Nasal cavity respiratory epithelium epithelial cell of viscerocranial mucosa (primary cell): ENCODE results near the gene KRTAP19-7. TPM values are rescaled to one million over a fixed set of nuclear protein-coding genes. Genes with fewer than 3 reads are reported as not detected.

Experiments used
- total RNA-seq: library from RNA; depleted of rRNA; stranded (reverse); fragments of >200 nt; gene quantifications from 2 replicates; pipeline ENCODE4 v1.2.3, GENCODE V29; 2014

Gene KRTAP19-7
- not detected in 2 replicates for total RNA-seq

GRCh38 chr21:30561264-30561895 is at the start of gene KRTAP19-7:
Gene KRTAP19-7, minus strand, starts transcription at chr21:30561314. Its CDS starts 25 bp downstream, at chr21:30561289.

GRCh38 chr21:30600787-30601186 is 39.7 kb upstream of the KRTAP19-7 start, which contains the start of gene KRTAP22-1:
Gene KRTAP22-1, plus strand, starts transcription at chr21:30601087.

GRCh38 chr21:30598802-30599201 is 37.7 kb upstream of the KRTAP19-7 start, which contains the start of gene KRTAP6-2:
Gene KRTAP6-2, minus strand, starts transcription at chr21:30598902. Its CDS starts 28 bp downstream, at chr21:30598874.

GRCh38 chr21:30592140-30592539 is 31.0 kb upstream of the KRTAP19-7 start, which contains the start of gene KRTAP6-3:
Gene KRTAP6-3, plus strand, starts transcription at chr21:30592440. Its CDS starts 6 bp downstream, at chr21:30592446.

GRCh38 chr21:30590297-30590696 is 29.2 kb upstream of the KRTAP19-7 start, which contains the start of gene KRTAP22-2:
Gene KRTAP22-2, minus strand, starts transcription at chr21:30590397.

GRCh38 chr21:30541764-30542163 is 19.4 kb downstream of the KRTAP19-7 start, which contains the start of gene KRTAP19-6:
Gene KRTAP19-6, minus strand, starts transcription at chr21:30541864. Its CDS starts 31 bp downstream, at chr21:30541833.

Other genes starting within 250 kb of the KRTAP19-7 start
- not detected in 2 replicates for gene KRTAP26-1, start 241.0 kb downstream of the KRTAP19-7 start, total RNA-seq
- gene KRTAP27-1, start 223.6 kb downstream of the KRTAP19-7 start, total RNA-seq = not detected in 2 replicates
- not detected in 2 replicates for gene KRTAP23-1, start 212.7 kb downstream of the KRTAP19-7 start, total RNA-seq
- gene KRTAP13-2, start 189.0 kb downstream of the KRTAP19-7 start, total RNA-seq = not detected in 2 replicates
- gene KRTAP13-1, start 165.3 kb downstream of the KRTAP19-7 start, total RNA-seq = not detected in 2 replicates
- gene KRTAP13-3, start 135.4 kb downstream of the KRTAP19-7 start, total RNA-seq = not detected in 2 replicates
- gene KRTAP13-4, start 131.1 kb downstream of the KRTAP19-7 start, total RNA-seq = not detected in 2 replicates
- gene KRTAP15-1, start 121.0 kb downstream of the KRTAP19-7 start, total RNA-seq = not detected in 2 replicates
- not detected in 2 replicates for gene KRTAP19-1, start 80.9 kb downstream of the KRTAP19-7 start, total RNA-seq
- not detected in 2 replicates for gene KRTAP19-2, start 73.9 kb downstream of the KRTAP19-7 start, total RNA-seq
- not detected in 2 replicates for gene KRTAP19-3, start 69.3 kb downstream of the KRTAP19-7 start, total RNA-seq
- gene KRTAP19-4, start 64.1 kb downstream of the KRTAP19-7 start, total RNA-seq = not detected in 2 replicates
- not detected in 2 replicates for gene KRTAP19-5, start 59.2 kb downstream of the KRTAP19-7 start, total RNA-seq
- not detected in 2 replicates for gene KRTAP19-6, start 19.4 kb downstream of the KRTAP19-7 start, total RNA-seq
- not detected in 2 replicates for gene KRTAP22-2, start 29.1 kb upstream of the KRTAP19-7 start, total RNA-seq
- gene KRTAP6-3, start 31.1 kb upstream of the KRTAP19-7 start, total RNA-seq = not detected in 2 replicates
- not detected in 2 replicates for gene KRTAP6-2, start 37.6 kb upstream of the KRTAP19-7 start, total RNA-seq
- gene KRTAP22-1, start 39.8 kb upstream of the KRTAP19-7 start, total RNA-seq = not detected in 2 replicates
- not detected in 2 replicates for gene KRTAP6-1, start 52.6 kb upstream of the KRTAP19-7 start, total RNA-seq
- gene KRTAP20-1, start 55.1 kb upstream of the KRTAP19-7 start, total RNA-seq = not detected in 2 replicates
- not detected in 2 replicates for gene KRTAP20-4, start 59.3 kb upstream of the KRTAP19-7 start, total RNA-seq
- gene KRTAP20-2, start 73.9 kb upstream of the KRTAP19-7 start, total RNA-seq = not detected in 2 replicates
- gene KRTAP20-3, start 81.5 kb upstream of the KRTAP19-7 start, total RNA-seq = not detected in 2 replicates
- gene KRTAP21-3, start 157.5 kb upstream of the KRTAP19-7 start, total RNA-seq = not detected in 2 replicates
- not detected in 2 replicates for gene KRTAP21-2, start 185.9 kb upstream of the KRTAP19-7 start, total RNA-seq
- gene KRTAP21-1, start 194.1 kb upstream of the KRTAP19-7 start, total RNA-seq = not detected in 2 replicates